OCI-LY1 (cell line): Measurements from ENCODE around the gene PACSIN1.

Source experiments
- H2AFZ ChIP-seq: fragments of 200-600 bp; sonication (generic), shearing (Covaris generic); 2 replicates; pipeline ENCODE4 v1.6.0; 2014; ENCODE audit warnings: antibody characterized with exemption, mild to moderate bottlenecking, low read length
- H3F3A ChIP-seq: fragments of 200-600 bp; sonication (generic), shearing (Covaris generic); 2 replicates; pipeline ENCODE4 v1.6.0; 2014; ENCODE audit warnings: mild to moderate bottlenecking, antibody characterized with exemption, low read length, moderate library complexity; ENCODE audit not compliant: insufficient read depth
- H3K27ac ChIP-seq: fragments of 200-600 bp; sonication (generic); 2 replicates; pipeline ENCODE4 v1.5.1; 2014; ENCODE audit warnings: low read length, mixed run types, mild to moderate bottlenecking, low read depth; ENCODE audit not compliant: poor library complexity, severe bottlenecking
- H3K27me3 ChIP-seq: fragments of 200-600 bp; sonication (generic); 2 replicates; pipeline ENCODE4 v1.6.0; 2014; ENCODE audit warnings: antibody characterized with exemption, mild to moderate bottlenecking, low read length, moderate library complexity; ENCODE audit not compliant: insufficient read depth
- H3K36me3 ChIP-seq: fragments of 200-600 bp; sonication (generic); 2 replicates; pipeline ENCODE4 v1.6.1; 2014; ENCODE audit warnings: mild to moderate bottlenecking, antibody characterized with exemption, low read length, moderate library complexity, mixed read lengths; ENCODE audit not compliant: insufficient read depth
- H3K4me1 ChIP-seq: fragments of 200-600 bp; sonication (generic); 2 replicates; pipeline ENCODE4 v1.5.1; 2014; ENCODE audit warnings: mild to moderate bottlenecking, low read length, moderate library complexity; ENCODE audit not compliant: insufficient read depth, severe bottlenecking
- H3K4me2 ChIP-seq: fragments of 200-600 bp; sonication (generic), shearing (Covaris generic); 2 replicates; pipeline ENCODE4 v1.6.1; 2014; ENCODE audit warnings: low read length
- H3K4me3 ChIP-seq: fragments of 200-600 bp; sonication (generic); 2 replicates; pipeline ENCODE4 v1.5.1; 2014; ENCODE audit warnings: low read length, low read depth, mild to moderate bottlenecking, mixed read lengths; ENCODE audit not compliant: poor library complexity, severe bottlenecking
- H3K79me2 ChIP-seq: fragments of 200-600 bp; shearing (Covaris generic); 2 replicates; pipeline ENCODE4 v1.6.1; 2016; ENCODE audit warnings: mixed run types, low read length, mixed read lengths; ENCODE audit not compliant: insufficient read depth
- H3K9ac ChIP-seq: fragments of 200-600 bp; sonication (generic), shearing (Covaris generic); 2 replicates; pipeline ENCODE4 v1.6.1; 2014; ENCODE audit warnings: mild to moderate bottlenecking, low read length, mixed read lengths
- H3K9me2 ChIP-seq: fragments of 200-600 bp; sonication (generic), shearing (Covaris generic); 2 replicates; pipeline ENCODE4 v1.6.1; 2014; ENCODE audit warnings: low read depth, mild to moderate bottlenecking, low read length, mixed read lengths
- H3K9me3 ChIP-seq: fragments of 200-600 bp; shearing (Covaris generic); 2 replicates; pipeline ENCODE4 v1.6.1; 2014; ENCODE audit warnings: low read length, mixed read lengths
- H4K20me1 ChIP-seq: fragments of 200-600 bp; sonication (generic), shearing (Covaris generic); 2 replicates; pipeline ENCODE4 v1.6.0; 2016; ENCODE audit warnings: mild to moderate bottlenecking, low read length; ENCODE audit not compliant: insufficient read depth
- CTCF ChIP-seq: fragments of 200-600 bp; sonication (generic), shearing (Covaris generic); IDR thresholded peaks from 2 replicates; pipeline ENCODE4 v1.5.1; 2017; ENCODE audit warnings: mild to moderate bottlenecking, antibody characterized with exemption, low read length, moderate library complexity, mixed read lengths
- EZH2 ChIP-seq: fragments of 200-600 bp; sonication (generic), shearing (Covaris generic); IDR thresholded peaks from 2 replicates; pipeline ENCODE4 v1.8.0; 2017; ENCODE audit warnings: borderline replicate concordance, mixed run types, mild to moderate bottlenecking, antibody characterized with exemption, low read length, moderate library complexity, mixed read lengths

The PACSIN1 gene

GRCh38 chr6:34531580-34532201 lies 65.8 kb downstream of the PACSIN1 start:
- H3K4me3 ChIP-seq: no peak overlapping the region
- H3K4me2 ChIP-seq: no peak overlapping the region
- H3K9ac ChIP-seq: no peak overlapping the region
- no peaks in the 10 kb centered on the region for H3K9me2 ChIP-seq
- H2AFZ ChIP-seq: no peak overlapping the region
- no peaks in the 10 kb centered on the region for H3K36me3 ChIP-seq
- H3K4me1 ChIP-seq: peaks cover 7% of the 10 kb centered on the region
- H3K27me3 ChIP-seq: peaks cover 5% of the 10 kb centered on the region; the same call in 1 of the 2 replicates
- H3K27ac ChIP-seq: no peak overlapping the region
- TF ChIP-seq EZH2 (no peak), CTCF (no peak)
- no peaks in the 10 kb centered on the region for H3K9me3 ChIP-seq
- no peaks in the 10 kb centered on the region for H3F3A ChIP-seq
- no peaks in the 10 kb centered on the region for H4K20me1 ChIP-seq
- H3K79me2 ChIP-seq: no peaks in the 10 kb centered on the region

GRCh38 chr6:34532230-34532629 lies 66.4 kb downstream of the PACSIN1 start:
- Histone ChIP-seq H3F3A (no peaks in the 10 kb centered on the region), H3K36me3 (no peaks in the 10 kb centered on the region), H2AFZ (no peak overlapping the region), H3K9me2 (no peaks in the 10 kb centered on the region), H3K9ac (no peak overlapping the region), H3K4me1 (peaks cover 4% of the 10 kb centered on the region), H3K79me2 (no peaks in the 10 kb centered on the region), H4K20me1 (no peaks in the 10 kb centered on the region), H3K27ac (no peak overlapping the region), H3K9me3 (no peaks in the 10 kb centered on the region), H3K4me2 (no peak overlapping the region), H3K27me3 (peaks cover 10% of the 10 kb centered on the region), H3K4me3 (no peak overlapping the region)
- TF ChIP-seq CTCF (no peak), EZH2 (no peak)

GRCh38 chr6:34534146-34534545 lies 68.3 kb downstream of the PACSIN1 start:
- no peaks in the 10 kb centered on the region for H3K36me3 ChIP-seq
- no peak for TF ChIP-seq EZH2
- TF ChIP-seq CTCF: no peak
- H2AFZ ChIP-seq: no peak overlapping the region
- peaks cover 17% of the 10 kb centered on the region for H3K27me3 ChIP-seq
- H3K79me2 ChIP-seq: no peaks in the 10 kb centered on the region
- H3K4me2 ChIP-seq: no peak overlapping the region
- H4K20me1 ChIP-seq: no peaks in the 10 kb centered on the region
- no peaks in the 10 kb centered on the region for H3K9me3 ChIP-seq
- no peak overlapping the region for H3K9ac ChIP-seq
- H3F3A ChIP-seq: no peaks in the 10 kb centered on the region
- no peak overlapping the region for H3K27ac ChIP-seq
- no peaks in the 10 kb centered on the region for H3K9me2 ChIP-seq
- H3K4me3 ChIP-seq: no peak overlapping the region
- no peaks in the 10 kb centered on the region for H3K4me1 ChIP-seq
